NAMALWA (cell line): ENCODE results near the gene NBEA.

Experiments used
- DNase-seq: peaks from one replicate; pipeline ENCODE4 v3.0.0-alpha.2; 2015; ENCODE audit warnings: low spot score

The NBEA gene

GRCh38 chr13:35475212-35475959, 533.3 kb downstream of the NBEA start:
- no peak for DNase-seq

GRCh38 chr13:35475960-35476943, 534.2 kb downstream of the NBEA start, which contains the start of gene MAB21L1:
Gene MAB21L1, minus strand, starts transcription at chr13:35476689. Its CDS starts 551 bp downstream, at chr13:35476138.
- DNase-seq = no peak

- no peak for DNase-seq
Observed at GRCh38 chr13:35477386-35477946, 535.4 kb downstream of the NBEA start.

- no peak for DNase-seq
Observed at GRCh38 chr13:35478271-35479037, 536.4 kb downstream of the NBEA start.

GRCh38 chr13:35479038-35479492, 537.0 kb downstream of the NBEA start:
- DNase-seq = no peak

GRCh38 chr13:35479706-35480105, 537.6 kb downstream of the NBEA start:
- DNase-seq = no peak

- DNase-seq = no peak
Observed at GRCh38 chr13:35480346-35480745, 538.3 kb downstream of the NBEA start.

- no peak for DNase-seq
Observed at GRCh38 chr13:35481777-35482176, 539.7 kb downstream of the NBEA start.

- DNase-seq = no peak
Observed at GRCh38 chr13:35482527-35482926, 540.5 kb downstream of the NBEA start.

- DNase-seq = no peak
Observed at GRCh38 chr13:35483761-35484160, 541.7 kb downstream of the NBEA start.

- peak; percentile 47 for DNase-seq
Observed at GRCh38 chr13:35484384-35484783, 542.3 kb downstream of the NBEA start.

GRCh38 chr13:35485424-35485823, 543.4 kb downstream of the NBEA start:
- DNase-seq = peak; percentile 20

GRCh38 chr13:35489050-35489449, 547.0 kb downstream of the NBEA start:
- no peak for DNase-seq

GRCh38 chr13:35496006-35496405, 553.9 kb downstream of the NBEA start:
- DNase-seq = no peak

- DNase-seq = peak; percentile 9
Observed at GRCh38 chr13:35496761-35497386, 554.8 kb downstream of the NBEA start.

- DNase-seq = no peak
Observed at GRCh38 chr13:35498231-35498630, 556.2 kb downstream of the NBEA start.

GRCh38 chr13:35499196-35499662, 557.2 kb downstream of the NBEA start:
- no peak for DNase-seq

GRCh38 chr13:35499676-35500075, 557.6 kb downstream of the NBEA start:
- no peak for DNase-seq

- no peak for DNase-seq
Observed at GRCh38 chr13:35500144-35500543, 558.1 kb downstream of the NBEA start.

- DNase-seq = no peak
Observed at GRCh38 chr13:35501661-35502235, 559.7 kb downstream of the NBEA start.

GRCh38 chr13:35502456-35502855, 560.4 kb downstream of the NBEA start:
- no peak for DNase-seq
